K562 (cell line): ENCODE data around the gene C1orf167. TPM values are rescaled to one million over a fixed set of nuclear protein-coding genes. Genes with fewer than 3 reads are reported as not detected.

Experiments
- ASH1L ChIP-seq: fragments of 450-650 bp; IDR thresholded peaks from 2 replicates; pipeline ENCODE4 v1.6.1; 2018; ENCODE audit warnings: borderline replicate concordance, mild to moderate bottlenecking, low read depth; ENCODE audit not compliant: partially characterized antibody
- ELF4 ChIP-seq: fragments of 450-650 bp; formaldehyde crosslinking; IDR thresholded peaks from 2 replicates; pipeline ENCODE4 v1.4.0; 2022; ENCODE audit warnings: missing genetic modification characterization
- FIP1L1 ChIP-seq: fragments of 200-400 bp; formaldehyde crosslinking; IDR thresholded peaks from 2 replicates; pipeline ENCODE4 v1.6.1; 2018; ENCODE audit warnings: mild to moderate bottlenecking, low read depth, low read length; ENCODE audit not compliant: poor library complexity, severe bottlenecking
- FOXA3 ChIP-seq, 2 experiments: fragments of 450-650 bp in 1 of 2; sonication (generic) in 1 of 2; formaldehyde crosslinking; IDR thresholded peaks in 1 of 2; conservative IDR thresholded peaks in 1 of 2; 2 replicates each; pipeline versions ENCODE4 v1.4.0 to v1.8.0; 2020 to 2022; ENCODE audit warnings: mild to moderate bottlenecking in 2 of 2, missing genetic modification reagents in 1 of 2
- HMBOX1 ChIP-seq: sonication (generic); IDR thresholded peaks from 2 replicates; pipeline ENCODE4 v1.6.1; 2016
- LCOR ChIP-seq: sonication (generic); formaldehyde crosslinking; IDR thresholded peaks from 2 replicates; pipeline ENCODE4 v1.8.0; 2022; ENCODE audit warnings: mild to moderate bottlenecking, missing genetic modification reagents
- NFE2 ChIP-seq: IDR thresholded peaks from 2 replicates; pipeline ENCODE4 v1.6.1; 2014; ENCODE audit warnings: antibody characterized with exemption, low read depth
- NR4A1 ChIP-seq, 2 experiments: fragments of 250-450 bp in 1 of 2; fragments of 450-650 bp in 1 of 2; sonication (Bioruptor Pico) in 1 of 2; IDR thresholded peaks; 2 replicates each; pipeline versions ENCODE4 v1.4.0 to v1.6.1; 2016 to 2020; ENCODE audit warnings: mild to moderate bottlenecking in 2 of 2, missing compliant biosample characterization in 1 of 2, missing genetic modification characterization in 1 of 2, moderate library complexity in 1 of 2
- RBM17 ChIP-seq: fragments of 200-400 bp; formaldehyde crosslinking; IDR thresholded peaks from 2 replicates; pipeline ENCODE4 v1.6.1; 2017; ENCODE audit warnings: low read depth, mild to moderate bottlenecking, low read length, borderline replicate concordance
- RBM22 ChIP-seq: fragments of 200-400 bp; formaldehyde crosslinking; IDR thresholded peaks from 2 replicates; pipeline ENCODE4 v1.6.1; 2018; ENCODE audit warnings: low read length, low read depth; ENCODE audit not compliant: poor library complexity, severe bottlenecking
- SLC30A9 ChIP-seq: fragments of 250-450 bp; sonication (Bioruptor Pico); IDR thresholded peaks from 2 replicates; pipeline ENCODE4 v1.8.0; 2022; ENCODE audit warnings: mild to moderate bottlenecking, moderate library complexity
- TAF1 ChIP-seq: IDR thresholded peaks from 2 replicates; pipeline ENCODE4 v1.6.1; 2011; ENCODE audit warnings: mild to moderate bottlenecking, low read length, moderate library complexity; ENCODE audit not compliant: insufficient read depth, control insufficient read depth, severe bottlenecking; ENCODE audit errors: extremely low read depth
- TEAD4 ChIP-seq, 2 experiments: sonication (generic) in 1 of 2; formaldehyde crosslinking in 1 of 2; IDR thresholded peaks; 2 replicates each; pipeline versions ENCODE4 v1.6.1 to v1.8.0; 2012 to 2022; ENCODE audit warnings: borderline replicate concordance in 1 of 2, inconsistent platforms in 1 of 2, low read length in 1 of 2, mild to moderate bottlenecking in 1 of 2, missing genetic modification reagents in 1 of 2
- TFE3 ChIP-seq: fragments of 450-650 bp; formaldehyde crosslinking; IDR thresholded peaks from 2 replicates; pipeline ENCODE4 v1.4.0; 2020; ENCODE audit warnings: mild to moderate bottlenecking, mixed read lengths
- ZNF134 ChIP-seq: fragments of 250-450 bp; sonication (Bioruptor Pico); conservative IDR thresholded peaks from 2 replicates; pipeline ENCODE4 v1.4.0; 2020
- ZNF263 ChIP-seq: sonication (generic); formaldehyde crosslinking; IDR thresholded peaks from 2 replicates; pipeline ENCODE4 v1.8.0; 2022; ENCODE audit warnings: mild to moderate bottlenecking, missing genetic modification reagents, borderline replicate concordance
- ZNF518B ChIP-seq: fragments of 250-450 bp; sonication (Bioruptor Pico); IDR thresholded peaks from 2 replicates; pipeline ENCODE4 v1.5.0; 2021; ENCODE audit warnings: mild to moderate bottlenecking, moderate library complexity
- ZNF668 ChIP-seq: fragments of 250-450 bp; sonication (Bioruptor Pico); IDR thresholded peaks from 2 replicates; pipeline ENCODE4 v1.8.0; 2022; ENCODE audit warnings: mild to moderate bottlenecking, inconsistent platforms
- polyA plus RNA-seq, 8 experiments: library from polyadenylated mRNA; depleted of rRNA in 4 of 8; stranded (reverse) in 5 of 8; unstranded in 3 of 8; fragments of >200 nt; fragmentation: Nextera tagmentation in 2 of 8; fragmentation: Illumina TruSeq in 1 of 8; extraction: Ambion mirVana in 2 of 8; extraction: Trizol in 1 of 8; gene quantifications; 2 replicates each; pipeline versions ENCODE4 v1.2.1 to v1.2.3, GENCODE V29; 2011 to 2014; ENCODE audit warnings: inconsistent platforms in 1 of 8, missing spikeins in 1 of 8
- total RNA-seq, 7 experiments: library from RNA; depleted of rRNA in 6 of 7; stranded (reverse); fragments of >200 nt in 6 of 7; fragmentation: Illumina TruSeq in 2 of 7; extraction: Trizol in 2 of 7; gene quantifications; 2 replicates each; pipeline versions ENCODE4 v1.2.1 to v1.2.3, GENCODE V29; 2011 to 2021; ENCODE audit warnings: low replicate concordance in 1 of 7

Gene C1orf167
- total and polyA plus RNA-seq, 9 of the 15 experiments (the other 6 are each of a cell fraction or from before 2014, with no cell fraction given) = 0.22 to 0.86 (median 0.31) TPM; not detected in 2

- no peak for TF ChIP-seq TEAD4 (IDR thresholded peaks at IDR 0.05; ENCODE audit: low read length)
- 0 out of 2 replicates have a peak, but pooled peaks have one; percentile 14 for TF ChIP-seq TEAD4 (CRISPR knock-in tag; IDR thresholded peaks at IDR 0.05; ENCODE audit: borderline replicate concordance)
- TF ChIP-seq LCOR (CRISPR knock-in tag) = no peak
- TF ChIP-seq ZNF134 (CRISPR knock-in tag) = no peak
- TF ChIP-seq ZNF668 = no peak
- peak; percentile 60 for TF ChIP-seq FIP1L1
- TF ChIP-seq SLC30A9 = no peak
- no peak for TF ChIP-seq ZNF263 (CRISPR knock-in tag)
- no peak for TF ChIP-seq ZNF518B (CRISPR knock-in tag)
- no peak for TF ChIP-seq NFE2
- TF ChIP-seq HMBOX1 = no peak
- TF ChIP-seq RBM17 = no peak
- TF ChIP-seq FOXA3 (CRISPR knock-in tag; conservative IDR thresholded peaks at IDR 0.05 in 1 of 2, IDR thresholded peaks at IDR 0.05 in 1 of 2) = no peak
- TF ChIP-seq TAF1 = no peak
- TF ChIP-seq TFE3 (CRISPR knock-in tag) = no peak
- no peak for TF ChIP-seq NR4A1 (CRISPR knock-in tag; IDR thresholded peaks at IDR 0.05)
- TF ChIP-seq NR4A1 (tag; IDR thresholded peaks at IDR 0.05) = no peak
- no peak for TF ChIP-seq ASH1L
- peak; percentile 96 for TF ChIP-seq RBM22
- TF ChIP-seq ELF4 = no peak
Measured at GRCh38 chr1:11784256-11784992, 22.4 kb downstream of the C1orf167 start (continued).
